IPS-18c (cell line): Measurements from ENCODE around the gene POU6F2.
"Not testable (repeated sequence)": the region's sequence is repeated elsewhere in the genome, so short reads cannot be mapped to it uniquely, and the experiment has no call there.

Experiments
- H3K4me3 ChIP-seq: 2 replicates; pipeline ENCODE4 v1.7.0; 2013; ENCODE audit warnings: low read depth, mild to moderate bottlenecking, low read length, moderate library complexity; ENCODE audit not compliant: insufficient read depth
- H3K9me3 ChIP-seq: one replicate; pipeline ENCODE4 v1.6.1; 2013; ENCODE audit warnings: mild to moderate bottlenecking, low read length, moderate library complexity; ENCODE audit not compliant: control insufficient read depth, insufficient read depth

Gene POU6F2

DNA sequence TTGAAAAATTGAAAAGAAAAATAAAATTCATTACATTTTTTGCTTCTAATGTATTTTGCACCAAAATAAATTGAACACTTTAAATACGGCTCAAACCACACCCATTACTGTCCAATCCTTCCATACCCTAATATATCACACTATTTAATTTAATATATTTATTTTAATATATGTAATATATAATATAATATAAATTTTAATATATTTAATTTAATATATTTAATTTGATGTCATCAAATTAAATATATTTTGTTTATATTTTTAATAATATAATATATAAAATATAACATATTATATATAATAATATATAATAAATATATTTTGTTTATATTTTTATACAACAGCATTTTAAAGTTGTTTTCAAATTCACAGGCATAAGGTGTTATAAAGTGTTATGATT lies 15.7 kb upstream of the POU6F2 start:
- Histone ChIP-seq H3K4me3 (no peak overlapping the region), H3K9me3 (no peaks in the 10 kb centered on the region)

DNA sequence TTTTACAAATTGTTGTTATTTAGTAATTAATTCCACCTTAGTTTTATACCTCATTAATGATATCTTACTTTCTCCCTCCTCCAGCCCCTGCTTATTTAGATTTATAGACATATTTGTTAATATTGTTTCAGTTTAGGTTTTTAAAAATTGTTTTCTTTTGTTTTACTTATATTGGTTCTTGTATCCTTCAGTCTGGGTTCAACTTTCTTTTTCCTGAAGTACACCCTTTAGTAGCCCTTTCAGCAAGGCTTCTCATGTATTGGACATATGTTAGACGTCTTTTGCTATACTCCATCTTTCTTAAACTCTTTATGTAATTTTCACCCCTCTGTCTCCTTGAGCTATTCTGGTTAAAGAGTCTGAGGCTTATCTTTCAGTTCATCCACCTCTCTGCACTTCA lies 12.8 kb upstream of the POU6F2 start:
- Histone ChIP-seq H3K4me3 (no peak overlapping the region), H3K9me3 (no peaks in the 10 kb centered on the region)

DNA sequence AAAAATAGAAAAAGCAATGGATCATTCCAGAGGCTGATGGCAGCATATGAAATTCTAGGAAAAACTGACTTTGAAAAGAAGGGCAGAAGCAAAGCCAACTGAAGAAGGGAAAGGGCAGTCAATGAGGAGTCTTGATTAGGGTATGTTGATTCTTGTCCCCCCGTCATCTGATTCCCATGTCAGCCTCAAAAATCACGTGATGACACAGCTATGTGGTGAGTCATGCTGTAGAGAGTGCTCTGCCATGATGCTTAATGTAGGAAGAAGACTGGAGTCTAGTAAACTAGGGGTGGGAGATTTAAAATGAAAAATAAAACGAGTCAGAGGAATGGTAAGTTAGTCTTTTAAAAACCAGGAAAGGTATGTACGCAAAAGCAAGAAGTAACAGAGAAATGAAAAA lies 3.9 kb upstream of the POU6F2 start:
- no peak overlapping the region for H3K4me3 ChIP-seq
- no peaks in the 10 kb centered on the region for H3K9me3 ChIP-seq

DNA sequence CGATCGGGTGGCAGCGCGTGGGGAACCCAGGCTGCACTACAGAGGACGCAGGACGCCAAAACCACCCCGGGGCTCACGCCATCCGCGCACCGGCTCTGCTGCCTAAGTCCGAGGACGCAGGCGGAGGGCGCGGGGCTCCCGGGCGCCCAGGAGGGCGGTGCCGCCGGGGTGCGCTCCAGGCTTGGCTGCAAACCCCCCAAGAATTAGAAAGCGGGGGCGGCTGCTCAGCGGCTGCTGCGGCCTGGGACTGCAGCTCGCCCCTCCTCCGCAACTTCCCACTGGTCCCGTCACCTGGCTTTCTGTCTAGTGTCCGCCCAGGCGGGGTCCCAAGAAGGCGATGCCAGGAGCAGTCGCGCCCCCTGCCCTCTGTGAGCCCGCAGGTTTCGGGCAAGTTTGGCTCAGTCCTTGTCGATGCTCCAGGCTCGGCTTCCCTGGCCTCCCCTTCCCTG lies 1.7 kb upstream of the POU6F2 start:
- Histone ChIP-seq H3K9me3 (no peaks in the 10 kb centered on the region), H3K4me3 (peak overlapping the region; percentile 50)

DNA sequence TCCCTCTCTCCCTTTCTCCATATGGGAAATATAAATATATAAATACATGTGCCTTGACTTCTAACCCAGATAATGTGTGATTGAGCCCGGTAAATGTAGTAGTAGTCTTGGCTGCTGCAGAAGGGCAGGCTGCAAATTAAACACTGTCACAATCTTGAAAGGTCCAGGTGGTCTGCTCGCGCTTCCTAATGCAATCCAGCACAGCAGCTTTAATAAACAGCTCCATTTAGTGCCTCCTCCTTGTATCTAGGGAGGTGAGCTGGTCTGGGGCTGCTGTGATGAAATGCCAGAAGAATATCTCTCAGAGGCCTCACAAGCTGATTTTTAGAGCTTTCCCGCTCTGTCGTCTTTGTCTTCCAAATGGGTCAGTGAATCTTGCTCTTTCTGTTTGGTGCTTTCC lies 782 bp downstream of the POU6F2 start:
- no peak overlapping the region for H3K4me3 ChIP-seq

DNA sequence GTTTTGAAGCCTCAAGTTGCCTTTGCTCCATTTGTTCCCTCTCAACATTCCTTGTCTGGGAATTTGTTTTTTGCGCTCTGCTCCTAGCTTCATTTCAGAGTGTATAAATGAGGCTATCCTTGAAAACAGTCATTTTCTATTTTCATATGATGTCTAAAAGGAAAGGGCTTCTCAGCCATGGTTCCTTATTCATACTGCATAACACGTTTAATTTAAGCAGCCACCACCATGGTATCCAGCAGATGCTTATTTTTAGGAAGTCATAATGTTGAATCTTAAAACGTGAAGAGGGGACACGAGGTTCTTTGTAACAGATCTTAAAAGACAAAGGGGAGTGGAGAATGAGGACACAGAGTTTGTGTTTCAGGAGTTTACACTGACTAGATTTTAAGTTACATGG lies 14.5 kb downstream of the POU6F2 start:
- H3K4me3 ChIP-seq: no peak overlapping the region

More for the DNA sequence above, 782 bp downstream of the POU6F2 start:
- H3K9me3 ChIP-seq: no peaks in the 10 kb centered on the region

DNA sequence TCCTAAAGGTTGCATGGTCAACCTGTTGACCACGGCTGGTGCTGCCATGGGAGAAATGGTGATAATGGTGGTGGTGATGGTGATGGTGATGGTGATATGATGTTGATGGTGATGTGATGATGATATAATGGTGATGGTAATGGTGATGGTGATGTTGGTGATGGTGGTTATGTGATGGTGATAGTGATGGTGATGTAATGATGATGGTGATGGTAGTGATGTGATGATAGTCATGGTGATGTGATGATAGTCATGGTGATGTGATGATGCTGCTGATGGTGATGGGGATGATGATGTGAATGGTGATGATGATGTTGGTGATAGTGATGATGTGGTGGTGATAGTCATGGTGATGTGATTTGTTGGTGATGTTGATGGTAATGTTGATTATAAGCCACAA lies 23.9 kb downstream of the POU6F2 start:
- Histone ChIP-seq H3K9me3 (no peaks in the 10 kb centered on the region), H3K4me3 (no peak overlapping the region)

More for the DNA sequence above, 14.5 kb downstream of the POU6F2 start:
- no peaks in the 10 kb centered on the region for H3K9me3 ChIP-seq

DNA sequence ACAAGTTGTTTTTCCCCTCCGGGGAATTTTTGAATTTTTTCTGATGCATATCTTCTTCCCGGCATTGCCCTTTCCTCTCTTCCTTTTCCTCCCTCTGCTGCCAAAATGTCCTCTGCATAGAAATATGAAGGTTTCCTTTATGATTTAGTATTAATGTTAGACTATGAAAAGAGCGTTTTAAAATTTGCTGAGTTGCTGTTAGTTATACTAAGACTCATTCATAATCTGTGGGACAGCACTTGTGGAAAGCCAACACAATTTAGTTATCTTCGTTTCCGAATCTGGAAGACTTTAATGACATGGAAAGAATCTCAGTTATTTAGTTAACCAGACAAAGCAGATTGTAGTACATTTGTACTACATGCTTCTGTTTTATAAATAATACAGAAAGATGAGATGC lies 25.0 kb downstream of the POU6F2 start:
- no peaks in the 10 kb centered on the region for H3K9me3 ChIP-seq

DNA sequence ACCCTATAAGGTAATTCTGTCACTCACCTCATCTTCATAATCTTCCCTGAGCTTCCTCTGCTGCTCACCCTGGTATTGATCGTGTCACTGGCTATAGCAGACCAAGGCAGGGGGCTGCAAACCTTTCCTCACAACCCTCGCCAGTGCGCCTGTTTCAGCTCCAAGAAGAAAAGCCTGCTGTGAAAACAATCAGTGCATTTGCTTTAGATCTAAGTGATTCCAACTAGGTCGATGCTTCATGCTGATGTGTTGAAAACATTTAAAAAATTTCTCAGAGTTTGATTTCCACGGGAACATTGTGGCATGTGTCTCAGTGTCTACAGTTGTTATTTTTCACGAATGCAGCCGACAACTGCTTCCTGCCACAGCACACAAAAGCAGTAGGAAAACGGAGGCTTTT lies 27.3 kb downstream of the POU6F2 start:
- H3K4me3 ChIP-seq: no peak overlapping the region
- no peaks in the 10 kb centered on the region for H3K9me3 ChIP-seq

More for the DNA sequence above, 25.0 kb downstream of the POU6F2 start:
- no peak overlapping the region for H3K4me3 ChIP-seq

DNA sequence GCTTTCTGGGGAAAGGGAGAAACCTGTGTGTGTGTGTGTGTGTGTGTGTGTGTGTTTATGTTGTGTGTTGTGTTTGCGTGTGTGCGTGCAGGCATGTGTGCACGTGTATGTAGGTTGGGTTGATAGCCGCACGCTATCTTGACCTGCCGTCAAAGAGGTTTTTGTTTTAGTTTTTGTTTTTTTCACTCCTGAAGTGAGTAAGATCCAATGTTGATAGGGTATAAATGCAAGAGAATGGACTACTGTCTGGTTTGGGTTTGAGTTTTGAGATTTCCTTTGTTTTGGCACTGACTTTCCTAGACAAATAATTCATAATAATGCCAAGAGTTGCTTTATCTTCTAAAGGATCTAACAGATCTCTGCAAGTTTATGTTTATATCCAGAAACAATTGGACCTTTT lies 27.8 kb downstream of the POU6F2 start:
- no peak overlapping the region for H3K4me3 ChIP-seq
- H3K9me3 ChIP-seq: no peaks in the 10 kb centered on the region

DNA sequence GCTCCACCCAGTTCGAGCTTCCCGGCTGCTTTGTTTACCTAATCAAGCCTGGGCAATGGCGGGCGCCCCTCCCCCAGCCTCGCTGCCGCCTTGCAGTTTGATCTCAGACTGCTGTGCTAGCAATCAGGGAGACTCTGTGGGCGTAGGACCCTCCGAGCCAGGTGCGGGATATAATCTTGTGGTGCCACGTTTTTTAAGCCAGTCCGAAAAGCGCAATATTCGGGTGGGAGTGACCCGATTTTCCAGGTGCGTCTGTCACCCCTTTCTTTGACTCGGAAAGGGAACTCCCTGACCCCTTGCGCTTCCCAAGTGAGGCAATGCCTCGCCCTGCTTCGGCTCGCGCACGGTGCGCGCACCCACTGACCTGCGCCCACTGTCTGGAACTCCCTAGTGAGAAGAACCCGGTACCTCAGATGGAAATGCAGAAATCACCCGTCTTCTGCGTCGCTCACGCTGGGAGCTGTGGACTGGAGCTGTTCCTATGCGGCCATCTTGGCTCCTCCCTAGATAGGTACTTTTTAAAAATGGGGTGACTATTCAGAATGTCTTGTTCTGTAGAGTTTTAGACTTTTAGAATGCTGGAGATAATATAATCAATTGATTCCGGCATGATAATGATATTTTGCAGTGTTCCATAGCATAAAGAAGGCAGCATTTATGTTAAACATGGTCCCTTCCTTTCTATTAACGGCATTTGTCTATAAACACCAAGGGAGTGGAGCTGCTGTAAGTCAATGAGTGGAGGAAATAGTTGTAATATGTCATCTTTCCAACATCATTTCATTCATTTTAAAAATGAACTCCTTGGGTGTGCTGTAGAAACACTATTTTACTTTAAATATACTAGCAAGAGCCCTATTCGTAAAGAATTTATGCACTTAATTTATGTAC lies 35.6 kb downstream of the POU6F2 start:
- not testable (repeated sequence) for H3K9me3 ChIP-seq
- peak overlapping the region; percentile 26; the same call in 1 of the 2 replicates for H3K4me3 ChIP-seq

DNA sequence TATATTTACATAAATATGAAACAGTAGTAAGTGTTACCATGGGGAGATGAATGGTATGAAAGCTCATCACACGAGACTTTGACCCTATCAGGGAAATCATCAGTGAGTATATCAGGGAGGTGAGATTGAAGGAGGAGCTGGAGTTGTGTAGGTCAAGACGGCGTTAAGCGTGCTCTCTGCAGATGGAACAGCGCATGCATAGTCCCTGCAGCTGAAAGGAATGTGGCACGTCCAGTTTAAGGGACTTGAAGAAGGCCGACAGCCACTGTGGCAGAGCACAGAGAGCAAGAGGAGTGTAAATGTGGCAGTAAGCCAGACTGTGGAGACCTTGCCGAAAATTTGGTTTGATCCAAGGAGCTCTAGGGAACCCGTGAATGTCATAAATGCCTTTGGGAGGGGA lies 38.9 kb downstream of the POU6F2 start:
- no peaks in the 10 kb centered on the region for H3K9me3 ChIP-seq
- H3K4me3 ChIP-seq: no peak overlapping the region

DNA sequence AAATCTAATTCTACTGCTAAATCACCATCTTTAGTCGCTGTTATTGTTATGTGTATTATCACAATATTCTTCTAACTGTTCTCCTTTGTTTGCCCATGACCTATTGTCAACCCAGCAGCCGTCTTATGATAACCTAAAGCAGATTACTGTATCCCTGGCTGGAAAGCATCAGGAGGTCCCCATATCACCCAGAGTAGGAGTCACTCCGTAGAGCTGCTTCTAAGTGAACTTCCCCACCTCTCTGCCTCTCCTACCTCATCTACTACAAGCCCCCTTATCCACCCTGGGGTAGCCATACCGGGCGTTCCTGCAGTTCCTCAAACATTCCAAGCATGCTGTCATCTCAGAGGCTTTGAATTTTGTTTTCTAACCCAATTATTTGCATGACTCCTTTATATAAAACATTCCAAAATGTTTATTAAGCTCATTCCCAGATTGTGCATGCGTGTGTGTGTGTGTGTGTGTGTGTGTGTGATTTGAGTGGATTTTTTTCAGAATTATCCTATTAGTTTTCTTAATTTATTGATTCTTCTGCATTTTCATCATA lies 39.7 kb downstream of the POU6F2 start:
- Histone ChIP-seq H3K4me3 (no peak overlapping the region), H3K9me3 (no peaks in the 10 kb centered on the region)

DNA sequence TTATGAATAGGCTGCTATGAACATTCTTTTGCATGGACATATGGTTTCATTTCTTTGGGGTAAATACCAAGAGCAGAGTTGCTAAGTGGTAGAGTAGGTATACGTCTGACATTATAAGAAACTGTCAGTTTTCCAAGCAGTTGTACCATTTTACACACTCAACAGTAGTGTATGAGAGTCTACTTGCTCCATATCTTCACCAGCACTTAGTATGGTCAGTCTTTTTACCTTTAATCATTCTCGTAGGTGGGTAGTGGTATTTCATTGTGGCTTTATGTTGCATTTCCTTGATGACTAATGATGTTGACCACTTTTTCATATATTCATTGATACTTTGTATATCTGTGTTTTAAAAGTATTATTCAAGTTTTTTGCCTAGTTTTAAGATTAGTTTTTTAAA lies 45.1 kb downstream of the POU6F2 start:
- H3K4me3 ChIP-seq: no peak overlapping the region
- H3K9me3 ChIP-seq: no peaks in the 10 kb centered on the region

DNA sequence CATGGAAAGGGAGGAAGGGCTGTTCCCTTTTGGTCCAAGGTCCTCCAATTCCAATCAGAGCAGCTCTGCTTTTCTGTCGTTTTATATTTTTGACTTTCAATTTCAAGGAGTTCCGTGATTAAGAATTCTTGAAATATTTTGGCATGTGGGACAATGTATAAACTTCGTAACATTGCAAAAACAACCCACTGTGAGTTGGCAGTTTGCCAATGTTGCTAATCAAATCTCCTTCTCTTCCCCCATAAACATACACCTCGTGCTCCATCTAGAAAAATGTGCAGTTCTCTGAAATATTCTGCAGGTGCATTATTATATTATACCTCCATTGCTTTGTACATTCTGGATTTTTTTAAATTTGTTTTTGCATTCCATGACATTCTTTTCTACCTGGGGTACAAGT lies 49.8 kb downstream of the POU6F2 start:
- Histone ChIP-seq H3K4me3 (no peak overlapping the region), H3K9me3 (no peaks in the 10 kb centered on the region)

DNA sequence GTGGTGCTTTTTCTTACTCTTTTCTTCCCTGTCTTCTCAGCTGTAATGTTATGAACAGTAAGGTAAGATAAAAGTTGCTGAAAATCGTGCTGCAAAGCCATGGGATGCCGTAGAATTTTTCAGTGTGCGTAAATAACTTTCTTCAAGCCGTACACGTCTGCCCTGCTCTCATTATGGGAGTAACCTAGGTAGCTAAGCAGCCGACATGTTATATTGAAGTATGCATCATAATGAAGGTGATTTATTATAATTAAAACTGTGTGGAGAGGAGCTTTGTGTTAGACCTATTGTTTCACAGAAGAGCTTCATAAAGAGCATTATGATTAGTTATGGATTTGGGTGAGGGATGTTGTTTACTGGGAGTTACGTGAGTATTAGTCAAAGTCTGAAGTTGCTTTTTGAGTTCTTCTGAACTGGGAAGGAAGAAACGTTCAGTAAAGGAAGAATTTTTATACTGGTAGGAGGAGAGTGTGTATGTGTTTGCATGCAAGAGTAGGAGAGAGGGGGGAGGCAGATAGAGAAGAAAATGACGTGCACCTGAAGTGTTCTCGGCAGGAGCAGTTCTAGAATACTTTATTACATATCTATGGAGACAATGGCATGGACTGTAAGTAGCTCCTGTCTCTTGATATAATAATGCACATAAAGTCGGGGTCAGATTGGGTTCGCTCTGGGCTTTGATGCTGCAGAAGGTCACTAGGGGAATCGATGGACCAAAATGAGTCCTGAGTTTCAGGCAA lies 56.3 kb downstream of the POU6F2 start:
- Histone ChIP-seq H3K9me3 (no peaks in the 10 kb centered on the region), H3K4me3 (no peak overlapping the region)

DNA sequence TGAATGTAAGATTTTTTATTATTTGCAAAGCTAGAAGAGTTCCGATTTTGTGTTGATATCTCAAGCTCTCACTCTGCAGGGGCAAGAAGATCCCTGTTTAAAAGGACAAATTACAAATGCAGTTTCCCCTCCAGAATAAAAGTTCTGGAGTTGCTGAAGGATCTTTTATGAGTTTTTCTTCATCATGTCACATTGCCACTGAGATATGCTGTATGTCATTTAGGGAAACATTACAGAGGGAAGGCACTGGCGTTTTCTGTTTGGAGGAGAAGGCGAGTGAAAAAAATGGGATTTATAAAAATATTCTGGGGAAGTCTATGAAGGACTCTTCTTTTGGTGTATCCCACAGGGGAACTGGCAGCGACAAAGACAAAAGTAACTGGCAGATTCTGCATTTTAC lies 57.4 kb downstream of the POU6F2 start:
- Histone ChIP-seq H3K4me3 (no peak overlapping the region), H3K9me3 (no peaks in the 10 kb centered on the region)

DNA sequence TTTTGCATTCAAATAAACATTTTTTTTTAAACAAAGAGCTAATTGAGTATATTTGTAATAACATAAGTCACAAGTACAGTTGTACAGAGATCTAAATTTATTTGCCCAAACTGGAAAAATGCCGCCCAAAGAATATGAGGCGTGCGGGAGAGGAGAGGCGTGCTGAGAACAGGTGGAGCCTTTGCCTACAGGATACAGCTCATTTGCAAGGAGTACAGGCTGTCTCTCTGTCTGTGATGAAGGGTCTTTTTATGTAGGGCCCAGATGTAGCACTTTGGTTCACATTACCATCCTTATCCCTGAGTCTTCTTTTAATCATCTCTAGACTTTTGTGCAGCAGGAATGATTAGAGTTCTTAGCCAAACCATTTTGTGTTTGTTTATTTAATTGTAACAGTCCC lies 58.2 kb downstream of the POU6F2 start:
- Histone ChIP-seq H3K9me3 (no peaks in the 10 kb centered on the region), H3K4me3 (no peak overlapping the region)
